Midbrain (tissue), 1 donor: ENCODE results near the gene SLC9C1.

Experiments used
- DNase-seq: peaks from one replicate; lab custom pipeline; 2025; lab: John Stamatoyannopoulos, UW

Gene SLC9C1

GRCh38 chr3:112109322-112109721 is 184.7 kb downstream of the SLC9C1 start:
- DNase-seq = no peak

- no peak for DNase-seq
These were observed 189.2 kb downstream of the SLC9C1 start for GRCh38 chr3:112104774-112105173.

GRCh38 chr3:112101916-112102315 is 192.1 kb downstream of the SLC9C1 start:
- DNase-seq = no peak

- no peak for DNase-seq
These were observed 196.6 kb downstream of the SLC9C1 start for GRCh38 chr3:112097378-112097777.

- DNase-seq = no peak
These were observed 197.8 kb downstream of the SLC9C1 start for GRCh38 chr3:112096176-112096575.

- no peak for DNase-seq
These were observed 198.3 kb downstream of the SLC9C1 start for GRCh38 chr3:112095731-112096130.

- DNase-seq = no peak
These were observed 200.9 kb downstream of the SLC9C1 start for GRCh38 chr3:112093180-112093522.

- no peak for DNase-seq
These were observed 201.4 kb downstream of the SLC9C1 start for GRCh38 chr3:112092496-112093179.

GRCh38 chr3:112090887-112091586 is 203.0 kb downstream of the SLC9C1 start:
- DNase-seq = no peak
